Measurements from ENCODE around the gene OPRPN.

The OPRPN gene, protein sequence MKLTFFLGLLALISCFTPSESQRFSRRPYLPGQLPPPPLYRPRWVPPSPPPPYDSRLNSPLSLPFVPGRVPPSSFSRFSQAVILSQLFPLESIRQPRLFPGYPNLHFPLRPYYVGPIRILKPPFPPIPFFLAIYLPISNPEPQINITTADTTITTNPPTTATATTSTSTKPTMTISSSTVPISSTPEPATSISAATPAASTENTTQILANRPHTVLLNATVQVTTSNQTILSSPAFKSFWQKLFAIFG

GRCh38 chr4:70397580-70397979, at the start of gene OPRPN:
Gene OPRPN (plus strand): TSS chr4:70397940. CDS start chr4:70399286, 1,346 bp downstream.
- no peak for DNase-seq

GRCh38 chr4:70356185-70356584, 41.6 kb upstream of the OPRPN start:
- no peak for DNase-seq

DNA sequence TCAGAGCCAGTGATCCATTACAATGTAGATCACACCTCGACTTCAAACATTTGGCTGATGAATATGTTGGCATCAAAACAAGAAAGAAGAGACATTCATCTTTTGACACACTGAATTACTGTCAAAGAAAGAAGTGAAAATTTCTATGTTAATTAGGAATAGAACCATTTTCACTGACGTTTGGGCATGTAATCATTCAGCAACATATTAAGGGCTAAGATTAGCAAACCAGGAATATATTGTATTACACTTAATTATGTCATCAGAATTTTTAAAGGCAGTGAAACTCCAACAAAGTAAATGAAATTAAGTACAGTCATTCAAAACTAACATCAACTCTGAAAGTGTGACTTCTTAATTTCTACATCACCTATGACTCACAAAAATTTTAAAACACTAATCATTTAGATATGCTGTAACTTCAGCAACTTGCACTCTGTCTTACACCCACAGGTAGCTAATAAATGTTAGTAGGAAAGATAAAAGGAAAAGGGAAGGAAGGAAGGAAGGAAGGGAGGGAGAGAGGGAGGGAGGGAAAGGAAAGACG, 38.6 kb upstream of the OPRPN start:
- no peak for DNase-seq

DNA sequence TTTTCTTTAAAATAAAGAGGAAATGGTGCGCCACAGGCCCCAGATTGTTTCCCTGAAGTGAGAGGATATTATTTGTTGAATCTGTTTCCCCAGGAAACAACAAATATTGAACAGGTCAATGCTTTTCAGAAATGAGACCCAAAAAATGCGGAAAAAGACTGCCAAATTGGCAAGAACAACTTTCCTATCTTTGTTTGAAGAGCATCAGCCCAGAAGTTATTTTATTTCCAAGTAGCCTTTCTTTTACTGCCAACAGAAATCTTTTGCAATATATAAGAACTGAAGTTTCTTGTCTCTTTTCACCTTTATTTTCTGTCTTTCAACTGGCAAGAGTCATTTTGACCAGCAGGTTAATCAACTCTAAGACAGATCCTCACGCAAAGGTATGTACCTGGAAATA, 37.3 kb upstream of the OPRPN start, which contains the start of gene SMR3A:
SMR3A (plus strand) TSS at position 301 of the 400 bp plus-strand sequence. CDS start 1,356 bp downstream, outside the sequence.
- no peak for DNase-seq

DNA sequence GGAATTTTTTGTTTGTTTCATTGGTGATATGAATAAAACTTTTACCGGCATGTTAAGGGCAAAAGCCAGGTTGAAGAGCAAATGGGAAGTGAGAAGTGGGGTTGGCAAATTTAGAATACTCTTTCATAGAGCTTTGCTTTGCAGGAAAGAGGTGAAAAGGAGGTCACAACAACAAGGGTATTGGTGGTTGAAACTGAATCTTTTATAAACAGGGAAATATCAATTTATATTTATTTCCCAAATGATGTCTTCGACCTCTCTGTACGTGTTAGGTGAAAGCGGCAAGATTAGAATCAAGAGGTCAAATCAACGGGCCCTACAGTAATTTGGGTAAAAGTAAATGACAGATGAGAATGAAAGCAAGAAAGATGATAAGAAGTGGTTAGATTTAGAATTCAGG, 33.7 kb upstream of the OPRPN start:
- no peak for DNase-seq

- DNase-seq: peak; percentile 5 to 43
Measured at GRCh38 chr4:70365479-70365878, 32.3 kb upstream of the OPRPN start.

GRCh38 chr4:70367813-70368212, 29.9 kb upstream of the OPRPN start:
- no peak for DNase-seq

GRCh38 chr4:70371987-70372386, 25.8 kb upstream of the OPRPN start:
- no peak for DNase-seq

GRCh38 chr4:70372760-70373159, 25.0 kb upstream of the OPRPN start:
- no peak for DNase-seq

GRCh38 chr4:70380578-70380977, 17.2 kb upstream of the OPRPN start:
- DNase-seq: no peak

- DNase-seq: no peak
Measured at GRCh38 chr4:70382691-70383181, 15.0 kb upstream of the OPRPN start, which contains the start of gene SMR3B. Gene SMR3B (plus strand): TSS chr4:70383131. CDS start chr4:70384511, 1,380 bp downstream.

- no peak for DNase-seq
Measured at GRCh38 chr4:70392057-70392776, 5.5 kb upstream of the OPRPN start.

DNA sequence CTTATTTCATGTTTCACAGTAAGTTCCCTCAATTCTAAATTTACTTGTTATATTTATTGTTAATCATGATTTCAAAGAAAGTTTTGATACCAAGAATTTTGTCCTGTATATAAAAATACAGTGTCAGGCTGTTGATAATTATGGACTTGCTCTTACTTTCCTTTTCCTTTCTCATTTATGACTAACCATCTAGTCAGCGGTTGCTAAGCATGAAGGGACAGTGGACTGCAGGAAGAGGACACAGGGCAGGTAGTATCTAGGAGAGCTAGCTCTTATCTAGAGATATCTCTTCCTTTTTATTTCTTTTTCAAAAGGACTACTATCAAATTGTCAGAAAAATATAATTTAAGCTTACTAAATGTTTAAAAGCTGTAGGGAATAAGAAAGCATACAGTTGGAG, 1.6 kb downstream of the OPRPN start:
- DNase-seq: no peak

- DNase-seq: no peak
Measured at GRCh38 chr4:70402762-70403161, 5.0 kb downstream of the OPRPN start.

GRCh38 chr4:70405765-70406164, 8.0 kb downstream of the OPRPN start:
- DNase-seq: no peak

DNA sequence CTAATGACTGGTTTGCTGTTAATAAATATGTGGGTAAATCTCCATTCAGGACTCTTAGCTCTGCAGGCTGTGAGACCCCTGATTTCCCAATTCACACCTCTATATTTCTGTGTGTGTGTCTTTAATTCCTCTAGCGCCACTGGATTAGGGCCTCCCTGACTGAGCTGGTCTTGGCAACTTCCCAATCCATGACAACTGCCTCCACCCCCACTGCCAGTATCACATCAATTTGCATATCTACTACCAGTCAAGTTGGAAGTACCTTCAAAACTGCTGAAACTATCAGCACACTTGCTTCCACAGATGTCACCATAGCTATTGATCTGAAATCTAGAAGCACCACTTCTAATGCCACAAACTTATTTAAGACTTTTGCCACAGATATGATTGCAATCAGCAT, 27.6 kb downstream of the OPRPN start:
- no peak for DNase-seq

DNA sequence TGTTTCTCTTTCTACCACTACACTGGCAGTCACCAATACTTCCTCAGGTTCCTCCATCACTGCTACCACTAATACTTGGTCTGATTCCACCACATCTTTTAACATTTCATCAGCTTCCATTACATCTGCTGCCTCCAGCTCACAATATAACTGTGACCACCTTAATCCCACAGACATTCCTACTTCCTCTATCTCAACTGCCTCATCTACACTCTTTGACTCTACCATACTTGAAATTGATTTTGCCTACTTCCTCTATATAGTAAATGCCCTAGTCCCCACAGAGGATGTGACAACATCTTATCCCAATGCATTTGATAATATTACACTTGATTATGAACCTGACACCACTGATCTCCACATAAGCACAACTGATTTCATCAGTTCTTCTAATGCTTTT, 29.0 kb downstream of the OPRPN start:
- DNase-seq: no peak

GRCh38 chr4:70437197-70437596, 39.5 kb downstream of the OPRPN start:
- DNase-seq: no peak

GRCh38 chr4:70442474-70442873, 44.7 kb downstream of the OPRPN start:
- DNase-seq: no peak

DNA sequence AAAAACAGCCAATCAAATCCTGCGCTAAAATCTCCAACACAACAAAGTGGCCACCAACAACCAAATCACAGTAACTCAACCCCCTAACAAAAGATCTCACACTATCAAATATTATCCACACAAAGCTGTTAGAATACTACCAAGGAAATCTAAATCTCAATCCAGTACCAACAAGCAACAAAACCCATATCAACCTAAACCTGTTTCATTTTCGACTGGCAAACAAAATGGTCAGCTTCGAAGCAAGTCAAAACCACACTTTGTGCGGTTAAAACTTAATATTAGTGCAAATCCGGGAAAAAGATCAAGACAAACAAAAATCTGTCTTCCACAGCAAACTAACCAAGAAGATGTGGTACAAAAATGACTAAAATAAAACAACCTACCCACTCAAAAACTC, 45.6 kb downstream of the OPRPN start:
- no peak for DNase-seq

- DNase-seq: no peak
Measured at GRCh38 chr4:70449220-70449619, 51.5 kb downstream of the OPRPN start.

DNA sequence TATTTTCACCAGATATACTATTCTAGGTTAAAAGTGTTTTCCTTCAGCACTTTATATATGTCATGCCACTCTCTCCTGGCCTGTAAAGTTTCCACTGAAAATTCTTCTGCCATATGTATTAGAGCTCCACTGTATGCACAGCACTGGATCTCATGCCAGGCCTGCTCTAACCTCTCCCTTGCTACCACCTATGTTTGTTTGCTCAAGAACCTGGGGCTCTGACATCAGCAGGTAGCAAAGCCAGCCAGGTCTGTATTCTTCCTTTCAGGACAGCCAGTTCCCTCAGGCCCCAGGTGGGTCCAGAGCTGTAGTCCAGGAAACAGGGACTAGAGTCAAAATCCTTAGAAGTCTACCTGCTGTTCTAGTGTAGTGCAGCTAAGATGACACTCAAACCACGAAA, 55.2 kb downstream of the OPRPN start:
- DNase-seq: no peak

Data from NCI-H2081 (cell line).